Keratinocyte (primary cell): Measurements from ENCODE around the gene DENND4C.

ENCODE experiments used
- CTCF ChIP-seq, 3 experiments: IDR thresholded peaks in 1 of 3; conservative IDR thresholded peaks in 1 of 3; optimal IDR thresholded peaks in 1 of 3; 2 replicates in 2 of 3; 3 replicates in 1 of 3; pipeline versions ENCODE3 to v1.5.1; 2011; ENCODE audit warnings: low read length in 3 of 3, mild to moderate bottlenecking in 3 of 3, moderate library complexity in 2 of 3, control low read depth in 1 of 3, inconsistent platforms in 1 of 3; ENCODE audit not compliant: insufficient read depth in 2 of 3; ENCODE audit errors: extremely low read depth in 1 of 3
- EZH2 ChIP-seq: IDR thresholded peaks from one replicate; pipeline ENCODE4 v1.6.1; 2012; ENCODE audit warnings: inconsistent platforms, mild to moderate bottlenecking, low read length, moderate library complexity

GRCh38 chr9:19375538-19375937 is 145.0 kb downstream of the DENND4C start:
- TF ChIP-seq CTCF (optimal IDR thresholded peaks at IDR 0.05 in 1 of 3, IDR thresholded peaks at IDR 0.05 in 1 of 3, conservative IDR thresholded peaks at IDR 0.05 in 1 of 3; ENCODE audit: extremely low read depth in 1 of 3, insufficient read depth in 2 of 3, low read length in 3 of 3) (no peak), EZH2 (no peak)
